LNCAP (cell line): Measurements from ENCODE around the gene LSP1.

Source experiments
- CTCF ChIP-seq: fragments of 450-650 bp; IDR thresholded peaks from 2 replicates; pipeline ENCODE4 v1.5.1; 2017; ENCODE audit warnings: mild to moderate bottlenecking

LSP1 gene

GRCh38 chr11:1845561-1846452 lies 7.1 kb upstream of the LSP1 start:
- TF ChIP-seq CTCF: no peak

- no peak for TF ChIP-seq CTCF
These were observed 6.4 kb upstream of the LSP1 start for GRCh38 chr11:1846453-1846932.

- no peak for TF ChIP-seq CTCF
These were observed 5.7 kb upstream of the LSP1 start for GRCh38 chr11:1847006-1847735.

- TF ChIP-seq CTCF: no peak
These were observed 4.8 kb upstream of the LSP1 start for GRCh38 chr11:1847926-1848639.

- TF ChIP-seq CTCF: no peak
These were observed 4.0 kb upstream of the LSP1 start for GRCh38 chr11:1848640-1849430.

GRCh38 chr11:1851468-1852180 lies 1.3 kb upstream of the LSP1 start:
- TF ChIP-seq CTCF: no peak
